Esophagus squamous epithelium (tissue), 5 donors: ENCODE results near the gene ARPC1A. TPM values are rescaled to one million over a fixed set of nuclear protein-coding genes. Genes with fewer than 3 reads are reported as not detected.
"Not testable (repeated sequence)": the region's sequence is repeated elsewhere in the genome, so short reads cannot be mapped to it uniquely, and the experiment has no call there.

ENCODE experiments used
- DNase-seq: peaks from one replicate; lab custom pipeline; 2025; lab: John Stamatoyannopoulos, UW
- H3K27ac ChIP-seq, 4 donors: fragments of 200-600 bp; sonication (generic); one replicate each; pipeline ENCODE4 v1.5.1; 2016 to 2019; ENCODE audit warnings: mild to moderate bottlenecking in 1 of 4
- H3K27me3 ChIP-seq, 4 donors: fragments of 200-600 bp; sonication (generic); 1 replicate in 3 of 4; 2 replicates in 1 of 4; pipeline versions ENCODE4 v1.5.1 to v1.6.0; 2017 to 2021; ENCODE audit warnings: antibody characterized with exemption in 1 of 4
- H3K36me3 ChIP-seq, 3 donors: fragments of 200-600 bp; sonication (generic); one replicate each; pipeline ENCODE4 v1.5.1; 2016 to 2019
- H3K4me1 ChIP-seq, 3 donors: fragments of 200-600 bp; sonication (generic); one replicate each; pipeline ENCODE4 v1.5.1; 2017 to 2019
- H3K4me3 ChIP-seq, 4 donors: fragments of 200-600 bp; sonication (generic); 1 replicate in 3 of 4; 2 replicates in 1 of 4; pipeline ENCODE4 v1.5.1; 2016 to 2019; ENCODE audit warnings: mild to moderate bottlenecking in 2 of 4, moderate library complexity in 1 of 4
- H3K9me3 ChIP-seq, 3 donors: fragments of 200-600 bp; sonication (generic); one replicate each; pipeline ENCODE4 v1.5.1; 2016 to 2019
- POLR2A ChIP-seq, 4 donors: fragments of 450-650 bp; IDR thresholded peaks; one replicate each; pipeline ENCODE4 v1.6.1; 2017; ENCODE audit warnings: antibody characterized with exemption in 4 of 4, mild to moderate bottlenecking in 4 of 4, moderate library complexity in 3 of 4
- WGBS, 2 donors: methylation state at CpG; one replicate each; pipeline ENCODE4 v1.1.5; 2018; 5-methylcytosine and 5-hydroxymethylcytosine counted together
- intact Hi-C: fragments of 100-400 bp; cut with DNase I; formaldehyde crosslinking; loops from one replicate; pipeline ENCODE4 v1.15.0; 2022
- total RNA-seq, 4 donors: library from RNA; depleted of rRNA; stranded (reverse); fragments of >200 nt; gene quantifications; one replicate each; pipeline ENCODE4 v1.1.0, GENCODE V29; 2016
- TF ChIP-seq, protein P1 (sequence below), 6 experiments: fragments of 450-650 bp in 4 of 6; fragments of 200-600 bp in 2 of 6; sonication (generic) in 2 of 6; IDR thresholded peaks; one replicate each; pipeline ENCODE4 v1.5.1; 2016 to 2019; ENCODE audit warnings: antibody characterized with exemption in 6 of 6, mild to moderate bottlenecking in 4 of 6, moderate library complexity in 4 of 6
- donor health status: DM: yes; HTN: yes; CAD: no.

The ARPC1A gene
- total RNA-seq, 4 donors from 2014 or later = 114 to 155 (median 154) TPM

DNA sequence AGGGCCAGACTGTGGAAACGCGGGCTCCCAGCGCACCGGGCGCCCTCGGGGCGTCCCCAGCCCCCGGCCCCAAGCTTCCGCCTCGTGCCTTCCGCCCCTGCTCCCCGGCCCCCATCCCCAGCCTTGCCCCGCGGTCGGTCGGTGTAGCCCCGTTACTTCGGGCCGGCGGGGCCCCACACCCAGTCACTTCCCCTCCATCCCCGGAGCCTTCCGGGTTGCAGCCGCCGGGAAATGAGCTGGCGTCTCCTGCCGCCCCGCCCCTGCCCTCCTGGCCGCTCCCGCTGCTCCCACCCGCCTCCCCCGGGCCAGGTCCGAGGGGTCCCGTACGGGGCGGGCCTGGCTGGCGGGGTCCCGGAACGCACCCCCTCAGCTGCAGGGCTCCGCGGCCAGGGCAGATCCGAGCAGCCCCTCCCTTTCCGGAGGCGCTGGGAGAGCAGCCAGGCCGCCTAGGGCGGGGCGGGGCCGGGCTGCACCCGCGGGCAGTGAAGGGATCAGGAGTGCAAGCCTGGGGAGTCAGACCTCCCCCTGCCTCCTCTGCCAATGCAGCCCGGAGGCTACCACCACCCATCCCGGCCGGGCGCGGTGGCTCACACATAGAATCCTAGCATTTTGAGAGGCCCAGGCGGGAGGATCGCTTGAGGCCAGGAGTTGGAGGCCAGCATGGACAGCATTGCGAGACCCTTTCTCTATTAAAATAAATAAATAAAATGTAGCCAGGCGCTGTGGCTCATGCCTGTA is 49.5 kb downstream of the ARPC1A start:
- peak overlapping the region; percentile 61 to 97 (median 80) for H3K4me3 ChIP-seq
- peaks cover 19 to 85% (median 29%) of the 10 kb centered on the region in 3 donors for H3K4me1 ChIP-seq
- peaks cover 0 to 12% (median 0%) of the 10 kb centered on the region in 3 donors for H3K36me3 ChIP-seq
- peak overlapping the region; percentile 83 to 94 (median 89) for H3K27ac ChIP-seq
- intact Hi-C loops = no loop called here
- no peaks in the 10 kb centered on the region for H3K9me3 ChIP-seq
- DNase-seq = no peak
- peak in 1 of 4 donors; percentile 54 for TF ChIP-seq POLR2A (IDR thresholded peaks at IDR 0.05)
- TF ChIP-seq, protein P1, sequence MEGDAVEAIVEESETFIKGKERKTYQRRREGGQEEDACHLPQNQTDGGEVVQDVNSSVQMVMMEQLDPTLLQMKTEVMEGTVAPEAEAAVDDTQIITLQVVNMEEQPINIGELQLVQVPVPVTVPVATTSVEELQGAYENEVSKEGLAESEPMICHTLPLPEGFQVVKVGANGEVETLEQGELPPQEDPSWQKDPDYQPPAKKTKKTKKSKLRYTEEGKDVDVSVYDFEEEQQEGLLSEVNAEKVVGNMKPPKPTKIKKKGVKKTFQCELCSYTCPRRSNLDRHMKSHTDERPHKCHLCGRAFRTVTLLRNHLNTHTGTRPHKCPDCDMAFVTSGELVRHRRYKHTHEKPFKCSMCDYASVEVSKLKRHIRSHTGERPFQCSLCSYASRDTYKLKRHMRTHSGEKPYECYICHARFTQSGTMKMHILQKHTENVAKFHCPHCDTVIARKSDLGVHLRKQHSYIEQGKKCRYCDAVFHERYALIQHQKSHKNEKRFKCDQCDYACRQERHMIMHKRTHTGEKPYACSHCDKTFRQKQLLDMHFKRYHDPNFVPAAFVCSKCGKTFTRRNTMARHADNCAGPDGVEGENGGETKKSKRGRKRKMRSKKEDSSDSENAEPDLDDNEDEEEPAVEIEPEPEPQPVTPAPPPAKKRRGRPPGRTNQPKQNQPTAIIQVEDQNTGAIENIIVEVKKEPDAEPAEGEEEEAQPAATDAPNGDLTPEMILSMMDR (IDR thresholded peaks at IDR 0.05) = peak in 1 of 6 experiments; percentile 5
- 9 to 14% methylated on average over 9 to 16 of the region's 58 CpGs for WGBS, 2 donors
- H3K27me3 ChIP-seq = no peaks in the 10 kb centered on the region

DNA sequence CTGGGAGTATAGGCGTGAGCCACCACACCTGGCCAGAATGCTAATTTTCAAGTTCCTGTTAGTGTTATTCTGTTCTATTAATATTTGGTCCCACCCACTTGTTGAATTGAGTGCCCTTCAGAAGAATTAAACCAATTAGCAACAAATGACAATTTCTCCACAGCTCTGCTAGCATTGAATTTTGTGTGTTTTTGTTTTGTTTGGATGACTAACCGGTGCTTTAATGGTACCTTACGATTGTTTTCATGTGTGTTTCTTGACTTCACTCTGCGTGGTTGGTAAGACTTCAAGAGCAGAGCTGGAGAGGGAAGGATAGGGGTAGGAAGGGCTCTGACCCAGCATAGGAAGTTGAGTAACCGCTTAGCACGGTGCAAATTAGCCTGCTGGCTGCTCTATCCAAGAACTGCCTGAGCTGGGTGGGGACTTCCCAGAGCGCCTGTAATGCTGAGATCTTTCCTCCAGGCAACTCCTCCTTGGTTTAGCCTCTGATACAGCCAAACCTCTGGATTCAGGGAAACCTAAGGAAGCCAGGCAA is 53.4 kb downstream of the ARPC1A start:
- intact Hi-C loops = no loop called here
- Histone ChIP-seq H3K36me3 (peaks cover 0 to 12% (median 0%) of the 10 kb centered on the region in 3 donors), H3K4me1 (peaks cover 31 to 80% (median 45%) of the 10 kb centered on the region in 3 donors), H3K27me3 (no peaks in the 10 kb centered on the region), H3K27ac (peak overlapping the region; percentile 76 to 92 (median 82)), H3K9me3 (no peaks in the 10 kb centered on the region), H3K4me3 (peak overlapping the region in 3 of 4 donors; percentile 9 to 45 (median 26))
- TF ChIP-seq, protein P1 (IDR thresholded peaks at IDR 0.05) = peak in 2 of 6 experiments; percentile 3 to 24
- no peak for TF ChIP-seq POLR2A (IDR thresholded peaks at IDR 0.05)
- DNase-seq = no peak
- WGBS, 2 donors = 3 to 10% methylated on average over 5 to 7 of the region's 7 CpGs

DNA sequence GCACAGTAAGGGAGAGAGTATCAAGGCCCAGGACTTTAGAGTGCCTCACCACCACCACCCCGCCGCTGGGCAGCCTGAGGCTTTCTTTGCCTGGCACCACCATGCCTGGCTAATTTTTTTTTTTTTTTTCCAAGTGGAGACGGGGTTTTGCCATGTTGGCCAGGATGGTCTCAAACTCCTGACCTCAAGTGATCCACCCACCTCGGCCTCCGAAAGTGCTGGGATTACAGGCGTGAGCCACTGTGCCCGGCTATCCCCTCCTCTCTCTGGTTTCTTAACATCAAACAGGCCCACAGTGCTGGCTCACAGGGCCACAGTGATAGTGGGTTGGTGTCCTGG is 54.0 kb downstream of the ARPC1A start:
- H3K27me3 ChIP-seq, intact Hi-C loops, DNase-seq, H3K9me3 ChIP-seq: not testable (repeated sequence)
- Histone ChIP-seq H3K4me3 (peak overlapping the region in 3 of 4 donors; percentile 9 to 45 (median 26)), H3K27ac (peak overlapping the region; percentile 76 to 92 (median 82)), H3K4me1 (peaks cover 31 to 74% (median 45%) of the 10 kb centered on the region in 3 donors), H3K36me3 (peaks cover 0 to 12% (median 0%) of the 10 kb centered on the region in 3 donors)
- 9 to 21% methylated on average over 7 of the region's 7 CpGs for WGBS, 2 donors

DNA sequence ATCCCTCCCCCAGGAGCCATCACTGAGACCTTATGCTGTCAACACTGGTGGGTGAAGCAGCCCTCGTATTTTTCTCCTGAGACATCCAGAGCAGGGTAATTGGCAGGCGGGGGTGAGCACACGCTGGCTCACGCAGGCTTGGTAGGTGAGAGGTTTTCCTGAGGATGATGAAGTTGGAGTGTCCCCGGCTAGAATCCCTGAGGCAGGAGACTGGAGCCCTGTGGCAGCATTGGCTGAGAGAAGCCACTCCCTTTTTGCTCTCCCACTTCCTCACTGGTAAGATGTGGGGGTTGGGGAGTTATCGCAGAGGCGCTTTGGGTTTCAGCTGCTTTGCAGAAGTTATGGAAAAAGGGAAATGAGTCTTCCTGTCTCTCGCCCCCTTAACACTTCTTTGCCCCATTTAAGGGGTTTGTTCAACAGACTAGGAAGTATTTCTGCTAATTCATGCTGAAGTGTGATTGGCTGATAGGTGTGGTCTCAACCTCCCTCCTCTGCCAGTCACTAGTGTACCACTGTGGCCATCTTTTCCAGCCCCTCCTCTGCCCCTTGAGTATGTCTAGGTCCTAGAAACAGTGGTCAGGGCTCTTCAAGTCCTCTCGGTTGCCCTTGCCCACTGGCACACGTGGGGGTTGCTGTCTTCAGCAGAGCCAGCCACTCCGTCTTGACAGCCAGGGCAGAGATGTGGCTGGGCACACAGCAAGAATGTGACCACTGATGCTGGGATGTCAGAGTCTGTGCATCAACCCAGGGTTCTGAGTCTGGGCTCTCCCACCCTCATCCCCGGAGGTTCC is 54.5 kb downstream of the ARPC1A start:
- no peak for DNase-seq
- TF ChIP-seq, protein P1 (IDR thresholded peaks at IDR 0.05) = no peak
- TF ChIP-seq POLR2A (IDR thresholded peaks at IDR 0.05) = no peak
- Histone ChIP-seq H3K9me3 (no peaks in the 10 kb centered on the region), H3K4me1 (peaks cover 31 to 69% (median 45%) of the 10 kb centered on the region in 3 donors), H3K4me3 (peak overlapping the region in 3 of 4 donors; percentile 9 to 45 (median 26)), H3K27me3 (no peaks in the 10 kb centered on the region), H3K27ac (peak overlapping the region; percentile 76 to 92 (median 82)), H3K36me3 (peaks cover 0 to 13% (median 0%) of the 10 kb centered on the region in 3 donors)
- intact Hi-C loops = no loop called here
- 26 to 49% methylated on average over 4 to 8 of the region's 12 CpGs for WGBS, 2 donors

DNA sequence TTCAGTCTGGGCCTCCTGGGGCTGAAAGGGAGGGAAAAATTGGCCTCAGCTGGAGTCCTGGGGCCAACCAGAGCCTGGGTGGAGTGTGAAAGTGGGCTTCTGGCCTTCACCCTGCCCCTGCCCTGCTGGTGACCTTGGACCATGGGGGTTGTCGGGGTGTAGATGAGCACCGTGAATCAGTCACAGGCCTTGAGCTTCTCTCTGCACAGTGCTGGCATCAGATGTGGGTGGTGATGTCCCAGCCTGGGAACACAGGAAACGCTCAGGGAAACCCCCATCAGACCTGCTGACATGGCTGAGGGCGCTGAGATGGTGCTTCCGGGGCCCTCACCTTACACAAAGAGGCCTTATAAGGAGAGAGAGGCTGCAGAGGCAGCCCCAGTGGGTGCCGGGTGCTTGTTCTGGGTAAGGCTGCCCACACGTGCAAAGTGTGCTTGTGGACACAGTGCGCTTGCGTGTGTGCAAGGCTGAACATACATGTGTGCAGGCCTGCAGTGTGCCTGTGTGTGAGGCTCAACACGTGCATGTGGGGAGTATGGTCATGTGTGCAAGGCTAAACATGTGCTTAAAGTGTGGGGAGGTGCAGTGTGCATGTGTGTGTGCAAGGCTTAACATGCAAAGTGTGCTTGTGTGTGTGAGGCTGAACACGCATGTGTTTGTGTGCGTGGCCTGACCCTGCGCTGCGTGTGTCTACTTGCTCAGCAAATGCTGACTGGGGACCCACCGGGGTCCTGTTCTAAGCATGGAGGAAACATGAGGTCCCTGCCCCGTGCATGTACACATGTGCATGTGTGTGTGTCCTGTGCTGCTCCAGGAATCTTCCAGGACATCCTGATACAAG is 55.3 kb downstream of the ARPC1A start:
- WGBS, 2 donors = 66 to 67% methylated on average over 9 to 10 of the region's 16 CpGs
- Histone ChIP-seq H3K27me3 (no peaks in the 10 kb centered on the region), H3K4me3 (peak overlapping the region in 2 of 4 donors; percentile 26 to 45), H3K4me1 (peaks cover 29 to 66% (median 40%) of the 10 kb centered on the region in 3 donors), H3K27ac (peak overlapping the region; percentile 76 to 92 (median 82)), H3K9me3 (no peaks in the 10 kb centered on the region), H3K36me3 (peaks cover 0 to 21% (median 0%) of the 10 kb centered on the region in 3 donors)
- no peak for TF ChIP-seq POLR2A (IDR thresholded peaks at IDR 0.05)
- TF ChIP-seq, protein P1 (IDR thresholded peaks at IDR 0.05) = no peak
- intact Hi-C loops = no loop called here
- DNase-seq = peak; percentile 55
